ENCODE measurements around the gene C19orf25.
A peak's percentile ranks its signal among the peaks of the same experiment; 100 is the strongest.
"Not testable (repeated sequence)": the region's sequence is repeated elsewhere in the genome, so short reads cannot be mapped to it uniquely, and the experiment has no call there.

Gene C19orf25

GRCh38 chr19:1520203-1520780 is 41.3 kb upstream of the C19orf25 start:
- peaks cover 2% of the 10 kb centered on the region for H3K36me3 Mint-ChIP-seq (ENCODE audit: insufficient read depth)
- no peak overlapping the region for H3K4me3 Mint-ChIP-seq
- ATAC-seq (replicated peaks; ENCODE audit: extremely low read depth, poor library complexity, severe bottlenecking): no peak
- H3K27ac Mint-ChIP-seq (ENCODE audit: low read depth): no peak overlapping the region
- no peaks in the 10 kb centered on the region for H3K9me3 Mint-ChIP-seq
- H3K4me1 Mint-ChIP-seq: peaks cover 7% of the 10 kb centered on the region
- no peak for DNase-seq (ENCODE audit: low spot score in 2 of 2)
- peaks cover 41% of the 10 kb centered on the region for H3K27me3 Mint-ChIP-seq

- DNase-seq (ENCODE audit: low spot score in 2 of 2); H3K4me1 Mint-ChIP-seq; H3K36me3 Mint-ChIP-seq (ENCODE audit: insufficient read depth); H3K27ac Mint-ChIP-seq (ENCODE audit: low read depth); ATAC-seq (replicated peaks; ENCODE audit: extremely low read depth, poor library complexity, severe bottlenecking); H3K9me3 Mint-ChIP-seq; H3K4me3 Mint-ChIP-seq: not testable (repeated sequence)
- H3K27me3 Mint-ChIP-seq: peaks cover 36% of the 10 kb centered on the region
Observed at GRCh38 chr19:1519802-1520201, 40.8 kb upstream of the C19orf25 start.

GRCh38 chr19:1518471-1518870 is 39.5 kb upstream of the C19orf25 start:
- Mint-ChIP-seq H3K9me3 (no peaks in the 10 kb centered on the region), H3K27me3 (peaks cover 25% of the 10 kb centered on the region), H3K36me3 (ENCODE audit: insufficient read depth) (peaks cover 1% of the 10 kb centered on the region), H3K4me3 (no peak overlapping the region), H3K4me1 (no peaks in the 10 kb centered on the region), H3K27ac (ENCODE audit: low read depth) (no peak overlapping the region)
- DNase-seq (ENCODE audit: low spot score in 2 of 2) (no peak), ATAC-seq (replicated peaks; ENCODE audit: extremely low read depth, poor library complexity, severe bottlenecking) (no peak)

GRCh38 chr19:1516395-1516753 is 37.4 kb upstream of the C19orf25 start:
- Mint-ChIP-seq H3K9me3 (no peaks in the 10 kb centered on the region), H3K4me1 (no peaks in the 10 kb centered on the region), H3K36me3 (ENCODE audit: insufficient read depth) (peaks cover 1% of the 10 kb centered on the region), H3K27me3 (peaks cover 10% of the 10 kb centered on the region), H3K27ac (ENCODE audit: low read depth) (no peak overlapping the region), H3K4me3 (no peak overlapping the region)
- ATAC-seq (replicated peaks; ENCODE audit: extremely low read depth, poor library complexity, severe bottlenecking) (no peak), DNase-seq (ENCODE audit: low spot score in 2 of 2) (no peak)

- peaks cover 10% of the 10 kb centered on the region for H3K27me3 Mint-ChIP-seq
- peaks cover 1% of the 10 kb centered on the region for H3K36me3 Mint-ChIP-seq (ENCODE audit: insufficient read depth)
- peaks cover under 1% of the 10 kb centered on the region for H3K4me1 Mint-ChIP-seq
- no peak overlapping the region for H3K4me3 Mint-ChIP-seq
- H3K27ac Mint-ChIP-seq (ENCODE audit: low read depth): no peak overlapping the region
- DNase-seq (ENCODE audit: low spot score in 2 of 2): no peak
- no peaks in the 10 kb centered on the region for H3K9me3 Mint-ChIP-seq
- no peak for ATAC-seq (replicated peaks; ENCODE audit: extremely low read depth, poor library complexity, severe bottlenecking)
Observed at GRCh38 chr19:1514986-1515721, 36.1 kb upstream of the C19orf25 start.

- H3K27me3 Mint-ChIP-seq: peaks cover 10% of the 10 kb centered on the region
- DNase-seq (ENCODE audit: low spot score in 2 of 2): no peak
- no peaks in the 10 kb centered on the region for H3K9me3 Mint-ChIP-seq
Observed at GRCh38 chr19:1514295-1514661, 35.3 kb upstream of the C19orf25 start.

GRCh38 chr19:1513499-1514294 is 34.7 kb upstream of the C19orf25 start:
- Mint-ChIP-seq H3K4me1 (peaks cover 5% of the 10 kb centered on the region), H3K4me3 (peak overlapping the region; percentile 55), H3K27me3 (peaks cover 10% of the 10 kb centered on the region), H3K36me3 (ENCODE audit: insufficient read depth) (peaks cover 1% of the 10 kb centered on the region), H3K27ac (ENCODE audit: low read depth) (no peak overlapping the region), H3K9me3 (no peaks in the 10 kb centered on the region)
- DNase-seq (ENCODE audit: low spot score in 2 of 2): peak; percentile 40 to 45
- ATAC-seq (replicated peaks; ENCODE audit: extremely low read depth, poor library complexity, severe bottlenecking): peak; percentile 54

More at GRCh38 chr19:1514295-1514661, 35.3 kb upstream of the C19orf25 start:
- ATAC-seq (replicated peaks; ENCODE audit: extremely low read depth, poor library complexity, severe bottlenecking): no peak
- Mint-ChIP-seq H3K36me3 (ENCODE audit: insufficient read depth) (peaks cover 1% of the 10 kb centered on the region), H3K4me3 (peak overlapping the region; percentile 55), H3K27ac (ENCODE audit: low read depth) (no peak overlapping the region), H3K4me1 (peaks cover 5% of the 10 kb centered on the region)

- Mint-ChIP-seq H3K36me3 (ENCODE audit: insufficient read depth) (peaks cover 1% of the 10 kb centered on the region), H3K9me3 (no peaks in the 10 kb centered on the region), H3K27me3 (peaks cover 10% of the 10 kb centered on the region), H3K4me3 (peak within 1 kb of the TSS; percentile 60), H3K4me1 (peaks cover 7% of the 10 kb centered on the region), H3K27ac (ENCODE audit: low read depth) (no peak within 1 kb of the TSS)
- ATAC-seq (replicated peaks; ENCODE audit: extremely low read depth, poor library complexity, severe bottlenecking) (peak; percentile 73), DNase-seq (ENCODE audit: low spot score in 2 of 2) (no peak)
Observed at GRCh38 chr19:1512671-1513498, 33.9 kb upstream of the C19orf25 start, which contains the start of gene ADAMTSL5. ADAMTSL5 (minus strand) TSS chr19:1513019; CDS start chr19:1510943, 2,076 bp downstream.

GRCh38 chr19:1511318-1512317 is 32.6 kb upstream of the C19orf25 start:
- Mint-ChIP-seq H3K9me3 (no peaks in the 10 kb centered on the region), H3K27me3 (peaks cover 8% of the 10 kb centered on the region), H3K36me3 (ENCODE audit: insufficient read depth) (peaks cover 4% of the 10 kb centered on the region), H3K4me3 (peak overlapping the region; percentile 60), H3K4me1 (peaks cover 13% of the 10 kb centered on the region), H3K27ac (ENCODE audit: low read depth) (no peak overlapping the region)
- ATAC-seq (replicated peaks; ENCODE audit: extremely low read depth, poor library complexity, severe bottlenecking): no peak
- DNase-seq (ENCODE audit: low spot score in 2 of 2): no peak

GRCh38 chr19:1510807-1511206 is 31.8 kb upstream of the C19orf25 start:
- no peak for DNase-seq (ENCODE audit: low spot score in 2 of 2)
- Mint-ChIP-seq H3K4me1 (peaks cover 19% of the 10 kb centered on the region), H3K27me3 (peaks cover under 1% of the 10 kb centered on the region), H3K9me3 (peaks cover 5% of the 10 kb centered on the region), H3K27ac (ENCODE audit: low read depth) (no peak overlapping the region), H3K4me3 (no peak overlapping the region), H3K36me3 (ENCODE audit: insufficient read depth) (peaks cover 5% of the 10 kb centered on the region)
- no peak for ATAC-seq (replicated peaks; ENCODE audit: extremely low read depth, poor library complexity, severe bottlenecking)

- no peak overlapping the region for H3K27ac Mint-ChIP-seq (ENCODE audit: low read depth)
- peaks cover 5% of the 10 kb centered on the region for H3K36me3 Mint-ChIP-seq (ENCODE audit: insufficient read depth)
- no peak for ATAC-seq (replicated peaks; ENCODE audit: extremely low read depth, poor library complexity, severe bottlenecking)
Observed at GRCh38 chr19:1510442-1510806, 31.4 kb upstream of the C19orf25 start.

More at GRCh38 chr19:1510442-1510806, 31.4 kb upstream of the C19orf25 start:
- Mint-ChIP-seq H3K4me1 (peaks cover 19% of the 10 kb centered on the region), H3K4me3 (no peak overlapping the region), H3K9me3 (peaks cover 5% of the 10 kb centered on the region), H3K27me3 (no peaks in the 10 kb centered on the region)
- DNase-seq (ENCODE audit: low spot score in 2 of 2): no peak
